Measurements from ENCODE around the gene FSIP1. TPM values are rescaled to one million over a fixed set of nuclear protein-coding genes. Genes with fewer than 3 reads are reported as not detected.

The FSIP1 gene
- total RNA-seq, 1 donor from 2014 or later, result 2.9 TPM

GRCh38 chr15:39627451-39628143, 155.0 kb downstream of the FSIP1 start:
- H3K27ac Mint-ChIP-seq, result no peak overlapping the region
- H3K4me1 Mint-ChIP-seq (ENCODE audit: unreplicated experiment), result peaks cover 10% of the 10 kb centered on the region
- H3K9me3 Mint-ChIP-seq, result no peaks in the 10 kb centered on the region
- no peak overlapping the region for H3K4me3 Mint-ChIP-seq
- no peaks in the 10 kb centered on the region for H3K27me3 Mint-ChIP-seq
- DNase-seq (ENCODE audit: extremely low spot score, unreplicated experiment), result no peak
- no peaks in the 10 kb centered on the region for H3K36me3 Mint-ChIP-seq
- TF ChIP-seq CTCF (conservative IDR thresholded peaks at IDR 0.05), result no peak

GRCh38 chr15:39625856-39626255, 156.8 kb downstream of the FSIP1 start:
- Mint-ChIP-seq H3K27me3 (no peaks in the 10 kb centered on the region), H3K4me3 (no peak overlapping the region), H3K9me3 (no peaks in the 10 kb centered on the region), H3K27ac (no peak overlapping the region), H3K36me3 (no peaks in the 10 kb centered on the region), H3K4me1 (ENCODE audit: unreplicated experiment) (peaks cover 10% of the 10 kb centered on the region)
- TF ChIP-seq CTCF (conservative IDR thresholded peaks at IDR 0.05), result no peak
- no peak for DNase-seq (ENCODE audit: extremely low spot score, unreplicated experiment)

- TF ChIP-seq CTCF (conservative IDR thresholded peaks at IDR 0.05), result no peak
- Mint-ChIP-seq H3K27ac (no peak overlapping the region), H3K9me3 (no peaks in the 10 kb centered on the region), H3K36me3 (no peaks in the 10 kb centered on the region), H3K27me3 (no peaks in the 10 kb centered on the region), H3K4me1 (ENCODE audit: unreplicated experiment) (peaks cover 10% of the 10 kb centered on the region), H3K4me3 (no peak overlapping the region)
- no peak for DNase-seq (ENCODE audit: extremely low spot score, unreplicated experiment)
Measured at GRCh38 chr15:39625451-39625850, 157.2 kb downstream of the FSIP1 start.

GRCh38 chr15:39624806-39625205, 157.8 kb downstream of the FSIP1 start:
- Mint-ChIP-seq H3K4me1 (ENCODE audit: unreplicated experiment) (peaks cover 10% of the 10 kb centered on the region), H3K4me3 (no peak overlapping the region), H3K27me3 (no peaks in the 10 kb centered on the region), H3K9me3 (no peaks in the 10 kb centered on the region), H3K27ac (no peak overlapping the region), H3K36me3 (no peaks in the 10 kb centered on the region)
- DNase-seq (ENCODE audit: extremely low spot score, unreplicated experiment), result no peak
- TF ChIP-seq CTCF (conservative IDR thresholded peaks at IDR 0.05), result no peak

GRCh38 chr15:39623529-39623931, 159.1 kb downstream of the FSIP1 start:
- no peaks in the 10 kb centered on the region for H3K27me3 Mint-ChIP-seq
- no peak overlapping the region for H3K4me3 Mint-ChIP-seq
- no peaks in the 10 kb centered on the region for H3K9me3 Mint-ChIP-seq
- H3K4me1 Mint-ChIP-seq (ENCODE audit: unreplicated experiment), result peaks cover 10% of the 10 kb centered on the region
- no peak overlapping the region for H3K27ac Mint-ChIP-seq
- DNase-seq (ENCODE audit: extremely low spot score, unreplicated experiment), result no peak
- TF ChIP-seq CTCF (conservative IDR thresholded peaks at IDR 0.05), result no peak
- no peaks in the 10 kb centered on the region for H3K36me3 Mint-ChIP-seq
